Gastrocnemius medialis (tissue), 4 donors: ENCODE data around the gene FTCD.

Source experiments
- CTCF ChIP-seq, 5 experiments: fragments of 450-650 bp in 3 of 5; fragments of 200-600 bp in 2 of 5; sonication (generic) in 2 of 5; IDR thresholded peaks in 4 of 5; conservative IDR thresholded peaks in 1 of 5; 1 replicate in 4 of 5; 2 replicates in 1 of 5; pipeline ENCODE4 v1.5.1; 2016 to 2019; ENCODE audit warnings: antibody characterized with exemption in 5 of 5, mild to moderate bottlenecking in 3 of 5, moderate library complexity in 3 of 5
- POLR2A ChIP-seq, 2 donors: fragments of 450-650 bp; IDR thresholded peaks; one replicate each; pipeline ENCODE4 v1.6.1; 2017; ENCODE audit warnings: antibody characterized with exemption in 2 of 2, mild to moderate bottlenecking in 2 of 2, moderate library complexity in 2 of 2

GRCh38 chr21:46131588-46131837, 23.9 kb downstream of the FTCD start:
- TF ChIP-seq CTCF (IDR thresholded peaks at IDR 0.05 in 4 of 5, conservative IDR thresholded peaks at IDR 0.05 in 1 of 5), result no peak
- no peak for TF ChIP-seq POLR2A (IDR thresholded peaks at IDR 0.05)
